Measurements from ENCODE around the gene DBP.
"Not testable (repeated sequence)": the region's sequence is repeated elsewhere in the genome, so short reads cannot be mapped to it uniquely, and the experiment has no call there.

Gene DBP

GRCh38 chr19:48639483-48640375 lies 2.5 kb upstream of the DBP start:
- no peak for FAIRE-seq

- FAIRE-seq: no peak
Observed at GRCh38 chr19:48638831-48639381, 1.7 kb upstream of the DBP start.

DNA sequence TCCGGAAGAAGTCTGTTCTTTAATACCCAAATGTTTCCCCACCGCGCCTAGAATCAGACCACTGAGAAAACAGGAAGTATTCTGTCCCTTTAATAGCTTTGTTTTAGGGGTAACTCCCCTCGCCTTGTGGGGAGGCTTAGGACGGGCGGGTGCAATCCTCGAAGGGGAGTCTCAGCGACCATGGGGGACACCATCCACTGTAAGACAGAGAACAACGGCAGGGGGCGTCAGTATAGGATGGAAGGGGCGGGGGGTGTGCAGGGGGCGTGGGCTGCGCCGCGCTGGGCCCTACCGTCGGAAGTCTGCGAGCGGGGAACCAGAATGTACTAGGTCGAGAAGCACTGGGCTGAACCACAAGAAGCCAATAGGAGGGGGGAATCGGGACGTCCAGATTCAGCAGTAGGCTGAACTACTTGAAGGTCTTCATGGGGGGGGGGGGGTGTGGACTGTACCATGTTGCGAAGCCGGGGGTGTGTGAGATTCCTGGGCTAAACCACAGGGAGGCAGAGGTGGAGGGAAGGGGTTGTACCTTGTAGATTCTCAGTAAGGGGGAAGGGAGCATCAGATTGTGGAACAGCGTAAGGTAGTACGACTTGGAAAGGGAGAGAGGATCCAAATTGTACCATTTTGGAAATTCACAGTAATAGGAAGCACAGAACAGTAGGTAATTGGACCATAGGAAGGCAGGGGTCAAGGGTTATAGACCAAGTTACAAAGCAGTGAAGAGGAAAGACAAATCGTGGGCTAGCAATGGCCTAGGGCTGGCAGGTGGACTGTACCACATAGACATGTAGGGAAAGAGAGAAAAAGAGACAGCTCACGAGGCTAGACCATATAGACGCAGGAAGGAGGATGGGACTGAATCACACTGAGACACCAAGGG lies 1.0 kb upstream of the DBP start:
- peak; percentile 65 for FAIRE-seq

DNA sequence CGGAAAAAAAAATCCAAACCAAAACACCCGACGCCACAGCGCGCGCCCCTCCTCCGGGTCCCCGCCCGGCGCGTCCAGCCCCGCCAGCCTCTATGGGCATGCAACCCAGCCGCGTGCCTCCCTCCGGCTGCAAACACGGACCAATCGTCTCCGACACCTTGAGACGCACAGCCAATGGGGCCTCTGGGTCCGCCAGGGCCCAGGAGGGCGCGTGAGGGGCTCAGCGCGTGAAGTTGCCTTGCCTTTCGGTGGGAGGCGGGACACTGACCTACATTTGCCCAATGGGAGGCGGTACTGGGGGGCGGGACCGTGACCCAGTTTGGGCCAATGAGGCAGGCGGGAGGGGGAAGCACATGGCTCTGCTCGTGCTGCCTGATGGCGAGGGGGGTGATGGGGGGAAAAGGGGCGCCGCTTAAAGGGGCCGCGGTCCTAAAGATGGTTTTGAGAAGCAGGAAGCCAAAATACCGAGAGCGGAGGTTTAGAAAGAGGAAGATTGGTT lies 319 bp upstream of the DBP start:
- peak; percentile 97 for FAIRE-seq

DNA sequence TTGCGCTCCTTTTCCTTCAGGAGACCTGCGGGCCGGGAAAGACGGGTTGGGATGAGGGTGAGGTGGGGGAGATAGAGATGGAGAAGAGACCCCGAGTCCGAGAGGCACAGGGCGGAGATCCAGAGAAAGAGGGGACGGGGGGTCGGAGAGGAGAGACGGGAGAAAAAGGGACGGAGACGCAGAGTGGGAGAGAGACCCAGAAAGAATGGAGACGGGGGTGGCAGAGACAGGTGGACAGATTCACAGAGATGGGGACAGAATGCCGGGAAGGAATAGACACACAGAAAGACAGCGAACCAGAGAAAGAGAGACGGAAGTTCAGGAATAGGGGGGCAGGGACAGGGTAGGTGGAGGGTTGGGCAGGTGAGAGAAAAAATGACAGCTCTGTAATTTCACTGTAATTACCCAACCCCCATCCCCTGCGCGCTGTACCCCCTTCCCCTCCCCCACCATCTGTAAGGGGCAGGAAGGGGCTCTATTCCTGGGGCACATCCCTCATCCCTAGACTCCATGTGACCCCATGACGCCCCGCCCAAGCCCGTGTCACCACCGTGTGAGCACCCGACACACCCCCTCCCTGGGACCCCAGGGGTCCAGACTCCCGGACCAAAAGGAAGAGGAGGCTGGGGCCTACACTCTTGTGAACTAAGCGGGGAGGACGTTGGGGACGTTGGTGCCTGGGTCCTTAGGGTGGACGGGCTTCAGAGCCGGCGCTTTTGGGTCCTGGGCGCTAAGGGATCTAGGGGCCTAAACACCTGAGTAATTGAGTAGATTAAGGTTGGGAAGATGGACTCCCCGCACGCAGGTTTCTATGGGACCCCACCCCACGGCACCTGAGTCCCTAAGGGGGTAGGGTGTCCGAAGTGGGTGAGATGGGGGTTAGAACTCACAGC lies 967 bp downstream of the DBP start:
- no peak for FAIRE-seq

DNA sequence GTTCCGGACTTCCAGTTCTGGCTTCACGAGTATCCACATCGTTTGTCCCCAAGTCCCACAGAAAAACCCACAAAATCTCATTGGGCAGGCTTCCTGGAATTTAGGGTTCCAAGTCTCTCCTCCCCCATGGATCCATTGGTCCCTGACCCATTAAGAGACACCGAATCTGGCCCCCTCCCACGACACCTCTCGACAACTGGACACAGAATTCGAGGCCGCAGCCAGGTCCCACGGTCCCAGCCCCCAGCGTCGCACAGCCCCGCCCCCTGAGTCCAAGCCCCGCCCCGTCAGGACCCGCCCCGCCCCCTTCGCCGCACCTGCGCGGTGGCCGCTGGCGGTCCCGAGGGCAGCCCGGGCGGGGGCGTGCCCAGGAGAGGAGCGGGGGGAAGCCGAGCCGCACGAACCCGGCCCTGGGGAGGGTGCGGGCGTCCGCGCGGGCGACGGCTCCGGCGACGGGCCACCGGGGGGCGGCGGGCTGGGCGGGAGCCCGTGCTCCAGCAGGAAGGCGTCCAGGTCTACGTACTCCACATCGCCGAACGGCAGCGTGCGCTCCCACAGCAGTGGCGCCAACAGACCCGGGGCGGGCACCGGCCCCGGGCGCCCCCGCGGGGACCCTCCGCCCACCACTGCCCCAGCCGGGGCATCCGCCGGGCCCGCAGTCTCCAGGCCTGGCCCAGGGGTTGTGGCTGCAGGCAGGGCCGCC lies 1.8 kb downstream of the DBP start:
- FAIRE-seq: no peak

GRCh38 chr19:48634424-48635262 lies 2.5 kb downstream of the DBP start:
- FAIRE-seq: peak; percentile 96

DNA sequence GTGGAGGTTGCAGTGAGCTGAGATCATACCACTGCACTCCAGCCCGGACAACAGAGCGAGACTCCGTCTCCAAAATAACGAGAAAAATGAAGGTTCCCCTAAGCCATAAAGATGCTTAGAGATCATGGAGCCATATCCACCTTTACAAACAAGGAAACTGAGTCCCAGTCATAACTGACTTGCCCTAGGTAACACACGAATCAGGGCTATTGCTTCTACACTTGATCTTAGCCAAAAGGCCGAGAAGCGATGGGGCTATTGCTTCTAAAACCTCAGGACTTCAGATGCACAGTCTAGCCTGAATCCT lies 3.2 kb downstream of the DBP start:
- FAIRE-seq: no peak

DNA sequence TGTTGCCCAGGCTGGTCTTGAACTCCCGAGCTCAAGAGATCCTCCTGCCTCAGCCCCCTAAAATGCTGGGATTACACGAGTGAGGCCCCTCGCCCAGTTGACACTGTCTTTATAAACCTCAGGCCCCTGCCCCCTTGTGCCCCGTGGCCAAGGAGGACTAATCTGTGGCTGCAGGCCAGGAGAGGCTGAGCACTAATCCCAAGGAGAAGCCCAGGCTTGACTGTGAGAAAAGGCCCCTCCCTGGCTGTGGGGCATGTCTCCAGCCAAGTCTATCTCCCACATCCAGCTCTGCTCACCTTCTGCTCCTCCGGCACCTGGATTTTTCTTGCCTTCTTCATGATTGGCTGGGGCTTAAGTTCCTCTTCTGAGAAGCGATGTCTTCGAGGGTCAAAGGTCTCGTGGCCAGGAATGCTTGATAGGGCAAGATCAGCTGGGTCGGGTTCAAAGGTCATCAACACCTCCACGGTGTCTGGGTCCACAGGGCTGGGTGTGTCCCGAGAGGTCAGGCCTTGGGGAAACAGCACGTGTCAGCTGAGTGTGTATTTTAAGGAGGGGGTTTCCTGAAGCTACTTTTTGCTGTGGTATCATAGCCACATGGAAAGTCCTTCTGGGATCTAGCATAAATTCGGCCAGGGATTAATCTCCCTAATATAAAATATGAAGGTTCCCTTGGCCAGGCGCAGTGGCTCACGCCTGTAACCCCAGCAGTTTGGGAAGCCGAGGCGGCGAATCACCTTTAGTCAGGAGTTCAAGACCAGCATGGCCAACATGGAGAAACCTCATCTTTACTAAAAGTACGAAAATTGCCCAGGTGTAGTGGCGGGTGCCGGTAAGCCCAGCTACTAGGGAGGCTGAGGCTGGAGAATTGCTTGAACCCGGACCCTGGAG lies 3.8 kb downstream of the DBP start:
- FAIRE-seq: no peak

DNA sequence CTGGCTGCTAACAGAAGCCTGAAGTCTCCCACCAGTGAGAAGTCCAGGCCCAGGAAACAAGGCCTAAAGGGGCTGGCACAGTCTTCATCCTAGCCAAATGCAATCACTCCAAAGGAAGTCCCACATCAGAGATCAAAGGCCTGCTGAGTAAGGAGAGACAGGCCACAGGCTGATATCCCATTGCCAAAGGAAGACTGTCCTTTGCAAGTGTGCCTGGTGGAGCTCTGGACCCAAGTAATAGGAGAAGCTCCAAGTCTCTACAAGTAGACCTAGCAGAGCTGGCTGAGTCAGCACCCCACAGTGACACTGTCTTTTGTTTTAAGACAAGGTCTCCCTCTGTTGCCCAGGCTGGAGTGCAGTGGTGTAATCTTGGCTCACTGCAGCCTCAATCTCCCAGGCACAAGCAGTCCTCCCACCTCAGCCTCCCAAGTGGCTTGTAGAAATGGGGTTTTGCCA lies 4.5 kb downstream of the DBP start:
- FAIRE-seq: no peak

DNA sequence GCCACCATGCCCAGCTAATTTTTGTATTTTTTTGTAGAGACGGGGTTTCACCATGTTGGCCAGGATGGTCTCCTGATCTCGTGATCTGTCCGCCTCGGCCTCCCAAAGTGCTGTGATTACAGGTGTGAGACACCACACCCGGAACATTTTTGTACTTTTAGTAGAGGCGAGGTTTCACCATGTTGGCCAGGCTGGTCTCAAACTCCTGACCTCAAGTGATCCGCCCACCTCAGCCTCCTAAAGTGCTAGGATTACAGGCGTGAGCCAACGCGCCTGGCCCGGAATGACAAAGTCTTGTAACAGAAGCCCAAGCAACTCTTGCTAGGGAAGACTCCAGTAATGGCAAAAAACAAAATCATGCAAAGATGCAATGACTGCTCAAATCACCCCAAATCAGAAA lies 4.9 kb downstream of the DBP start:
- not testable (repeated sequence) for FAIRE-seq

DNA sequence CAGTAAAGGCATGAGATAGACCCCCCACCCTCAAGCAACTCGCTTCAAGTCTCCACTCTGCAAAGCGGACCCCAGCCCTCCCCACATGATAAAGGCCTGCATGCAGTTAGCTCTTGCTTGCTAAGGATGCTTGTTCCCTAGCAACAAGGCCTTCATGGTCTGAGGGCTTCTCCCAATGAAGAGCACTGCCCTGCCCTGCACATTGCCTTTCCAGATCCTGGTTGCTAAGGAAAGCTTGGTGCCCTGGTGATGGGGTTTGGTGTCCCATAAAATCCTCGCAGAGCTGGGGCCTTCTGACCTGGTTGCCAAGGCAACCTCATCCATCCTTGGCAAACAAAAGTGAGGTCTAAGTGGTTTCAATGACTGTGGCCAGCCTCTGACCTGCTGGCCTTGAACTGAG lies 6.0 kb downstream of the DBP start:
- FAIRE-seq: no peak

- FAIRE-seq: no peak
Observed at GRCh38 chr19:48630296-48631063, 6.7 kb downstream of the DBP start.

- FAIRE-seq: peak; percentile 98
Observed at GRCh38 chr19:48629599-48630295, 7.4 kb downstream of the DBP start.

DNA sequence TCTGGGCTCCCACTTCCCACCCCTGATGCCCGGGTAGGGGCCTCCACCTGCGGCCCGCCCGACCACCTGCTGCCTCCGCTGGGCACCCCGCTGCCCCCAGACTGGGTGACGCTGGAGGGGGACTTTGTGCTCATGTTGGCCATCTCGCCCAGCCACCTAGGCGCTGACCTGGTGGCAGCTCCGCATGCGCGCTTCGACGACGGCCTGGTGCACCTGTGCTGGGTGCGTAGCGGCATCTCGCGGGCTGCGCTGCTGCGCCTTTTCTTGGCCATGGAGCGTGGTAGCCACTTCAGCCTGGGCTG lies 7.9 kb downstream of the DBP start:
- FAIRE-seq: no peak

DNA sequence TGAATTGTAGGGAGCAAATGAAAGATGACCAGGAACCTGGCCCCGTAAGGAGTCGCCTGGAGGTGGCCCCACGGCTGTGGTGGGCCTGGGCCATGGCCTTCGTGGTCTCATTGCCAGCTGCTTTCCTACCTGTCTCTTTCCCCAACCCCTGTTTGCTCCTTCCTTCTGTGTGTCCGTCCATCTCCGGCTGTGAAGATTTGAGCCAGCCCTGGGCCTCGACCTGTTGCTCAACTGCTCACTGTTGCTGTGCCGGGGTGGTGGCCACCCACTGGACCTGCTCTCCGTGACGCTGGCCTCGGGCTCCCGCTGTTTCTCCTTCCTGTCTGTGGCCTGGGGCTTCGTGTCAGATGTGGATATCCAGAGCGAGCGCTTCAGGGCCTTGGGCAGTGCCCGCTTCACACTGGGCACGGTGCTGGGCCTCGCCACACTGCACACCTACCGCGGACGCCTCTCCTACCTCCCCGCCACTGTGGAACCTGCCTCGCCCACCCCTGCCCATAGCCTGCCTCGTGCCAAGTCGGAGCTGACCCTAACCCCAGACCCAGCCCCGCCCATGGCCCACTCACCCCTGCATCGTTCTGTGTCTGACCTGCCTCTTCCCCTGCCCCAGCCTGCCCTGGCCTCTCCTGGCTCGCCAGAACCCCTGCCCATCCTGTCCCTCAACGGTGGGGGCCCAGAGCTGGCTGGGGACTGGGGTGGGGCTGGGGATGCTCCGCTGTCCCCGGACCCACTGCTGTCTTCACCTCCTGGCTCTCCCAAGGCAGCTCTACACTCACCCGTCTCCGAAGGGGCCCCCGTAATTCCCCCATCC lies 8.5 kb downstream of the DBP start:
- no peak for FAIRE-seq

- no peak for FAIRE-seq
Observed at GRCh38 chr19:48627865-48628314, 9.3 kb downstream of the DBP start.
